ENCODE results near the gene PXMP2.

PXMP2 gene

DNA sequence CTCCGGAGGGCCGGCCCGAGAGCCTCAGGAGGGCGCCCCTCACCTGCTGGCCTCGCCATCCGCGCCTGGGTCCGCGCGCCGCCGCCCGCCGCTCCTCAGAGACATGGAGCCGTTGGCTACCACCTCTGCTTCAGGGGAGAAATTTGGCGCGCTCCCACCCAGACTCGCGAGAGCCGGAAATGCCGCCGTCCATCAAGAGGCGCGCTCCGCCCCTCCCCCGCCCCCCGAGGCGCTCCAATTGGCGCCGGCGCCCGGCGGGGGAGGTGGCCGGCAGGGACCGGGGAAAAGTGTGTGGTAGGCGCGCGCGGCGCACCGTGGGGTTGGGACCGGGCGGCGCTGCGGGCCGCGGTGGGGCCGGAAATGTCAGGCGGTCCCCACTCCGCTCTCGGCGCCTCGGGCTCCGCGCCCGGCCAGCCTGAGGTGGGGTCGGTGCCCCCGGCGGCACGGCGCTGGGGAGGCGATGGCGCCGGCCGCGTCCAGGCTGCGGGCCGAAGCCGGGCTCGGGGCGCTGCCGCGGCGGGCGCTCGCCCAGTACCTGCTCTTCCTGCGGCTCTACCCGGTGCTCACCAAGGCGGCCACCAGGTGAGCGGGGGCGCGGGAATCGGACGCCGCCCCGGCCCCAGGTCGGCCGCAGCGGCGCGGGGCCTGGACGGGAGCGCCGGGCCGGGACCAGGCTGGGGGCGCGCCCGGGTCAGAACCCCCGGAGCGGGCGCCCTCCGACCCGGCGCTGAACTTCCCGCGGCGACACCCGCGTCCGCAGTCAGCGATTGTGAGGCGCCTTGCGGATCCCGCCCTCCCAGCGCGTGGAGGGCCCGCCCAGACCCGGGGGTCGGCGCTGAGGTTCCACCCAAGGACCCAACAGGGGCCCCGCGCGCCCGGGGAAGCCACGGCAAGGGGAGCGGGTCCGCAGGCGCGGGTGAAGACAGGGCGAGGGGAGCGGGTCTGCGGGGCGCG, at the start of gene PXMP2, which contains the start of gene POLE:
Gene PXMP2 (plus strand): TSS at position 377 of the 954 bp plus-strand sequence. CDS start 84 bp downstream, at position 461.
Gene POLE (minus strand): TSS at position 132 of the 954 bp plus-strand sequence. CDS start 27 bp downstream, at position 105.
- peak; percentile 92 for DNase-seq (ENCODE audit: low read depth, low spot score)

DNA sequence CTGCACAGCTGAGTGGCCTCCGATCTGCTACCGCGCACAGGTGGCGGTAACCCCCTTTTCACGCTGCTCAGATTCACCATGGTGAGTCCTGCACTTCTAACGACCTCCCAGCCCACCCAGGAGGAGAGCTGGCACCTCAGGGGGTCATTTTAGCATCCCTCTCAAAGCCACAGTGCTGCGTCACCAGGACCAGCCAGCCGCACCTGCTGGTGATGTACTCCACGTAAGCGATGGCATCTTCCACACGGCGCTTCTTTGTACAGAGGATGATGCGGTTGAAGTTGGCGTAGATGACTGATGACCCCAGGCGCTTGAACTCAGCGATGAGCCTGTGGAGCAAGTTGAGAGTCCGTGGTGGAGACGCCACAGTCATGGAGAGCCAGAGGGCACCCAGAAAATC, 49.6 kb upstream of the PXMP2 start:
- no peak for DNase-seq (ENCODE audit: low read depth, low spot score)

DNA sequence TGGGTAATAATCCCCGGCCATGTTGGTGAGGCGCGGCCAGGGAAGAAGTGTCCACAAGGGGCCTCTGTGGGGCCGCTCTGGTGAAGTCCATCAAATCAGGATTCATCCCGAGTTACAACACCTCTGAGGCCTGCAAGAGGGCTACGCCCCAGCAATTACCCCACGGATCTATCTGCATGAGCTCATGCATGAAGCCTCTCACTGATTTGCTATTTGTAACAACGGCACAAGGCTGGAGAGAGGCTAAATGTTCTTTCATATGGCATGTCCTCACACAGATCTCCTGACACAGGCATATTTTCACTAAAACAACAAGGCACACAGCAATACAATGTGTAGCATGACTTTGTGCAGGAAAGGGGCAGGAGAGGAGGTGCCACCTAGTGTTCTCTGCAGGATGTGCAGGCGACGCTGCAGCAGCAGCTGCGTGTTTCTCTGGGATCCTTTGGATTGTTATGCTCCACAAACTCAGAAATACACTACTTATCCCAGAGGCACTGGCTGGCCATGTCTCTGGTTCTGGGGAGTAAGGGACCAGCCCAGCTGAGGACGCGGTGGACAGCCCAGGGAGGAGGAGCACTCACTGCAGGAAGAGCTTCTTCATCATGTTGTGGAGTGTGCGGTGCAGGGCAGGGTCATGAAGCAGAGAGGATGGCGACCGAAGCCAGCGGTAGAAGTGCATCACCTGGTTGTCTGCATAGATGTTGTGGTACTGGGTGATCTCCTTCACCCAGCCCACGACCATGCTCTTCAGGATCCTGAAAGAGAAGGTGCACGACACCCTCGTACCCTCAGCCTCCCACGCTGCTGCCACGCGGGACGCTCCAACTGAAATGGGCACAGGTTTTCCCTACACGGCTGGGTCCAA, 48.6 kb upstream of the PXMP2 start:
- DNase-seq (ENCODE audit: low read depth, low spot score), result no peak

DNA sequence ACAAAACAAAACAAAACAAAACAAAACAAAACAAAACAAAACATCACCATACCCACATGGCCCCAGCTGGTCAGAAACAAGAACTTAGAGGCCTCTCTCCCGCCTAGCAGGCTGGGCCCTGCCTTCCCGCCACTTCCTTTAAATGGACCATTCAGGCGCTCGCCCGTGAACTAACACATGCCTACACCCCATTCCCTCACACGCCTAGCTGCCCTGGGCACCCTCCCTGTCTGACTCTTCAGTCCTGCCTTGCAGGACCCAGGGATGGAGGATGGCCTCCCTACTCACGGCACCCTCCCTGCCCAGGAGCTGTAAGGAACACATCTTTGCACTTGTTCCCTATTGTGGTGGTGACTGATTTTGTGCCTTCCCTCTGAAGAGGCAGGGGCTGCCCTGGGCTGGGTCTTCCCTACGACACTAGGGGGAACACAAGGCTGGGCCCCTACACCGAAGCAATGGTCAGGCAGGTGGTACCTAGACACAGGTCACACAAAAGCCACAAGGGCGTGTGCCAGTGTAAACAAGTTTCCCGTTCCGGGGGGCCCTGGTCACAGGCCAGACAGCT, 47.3 kb upstream of the PXMP2 start:
- DNase-seq (ENCODE audit: low read depth, low spot score), result no peak

DNA sequence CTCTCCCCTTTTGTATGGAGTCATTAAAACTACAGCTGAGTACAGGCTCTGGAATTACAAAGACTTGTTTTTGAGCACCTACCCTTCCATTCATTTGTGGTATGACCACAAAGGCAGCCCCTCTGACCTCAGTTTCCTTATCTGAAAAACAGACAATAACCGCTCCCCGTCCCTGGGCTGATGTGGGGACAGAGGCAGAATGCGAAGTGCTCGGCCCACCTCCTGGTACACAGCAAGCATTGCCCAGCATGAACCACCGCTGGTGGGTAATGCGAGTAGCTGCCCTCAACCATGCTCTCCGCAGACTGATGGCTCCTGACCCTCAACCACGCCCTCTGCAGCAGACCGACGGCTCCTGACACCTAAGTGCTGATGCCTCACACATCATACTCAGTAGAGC, 46.5 kb upstream of the PXMP2 start:
- DNase-seq (ENCODE audit: low read depth, low spot score), result no peak

DNA sequence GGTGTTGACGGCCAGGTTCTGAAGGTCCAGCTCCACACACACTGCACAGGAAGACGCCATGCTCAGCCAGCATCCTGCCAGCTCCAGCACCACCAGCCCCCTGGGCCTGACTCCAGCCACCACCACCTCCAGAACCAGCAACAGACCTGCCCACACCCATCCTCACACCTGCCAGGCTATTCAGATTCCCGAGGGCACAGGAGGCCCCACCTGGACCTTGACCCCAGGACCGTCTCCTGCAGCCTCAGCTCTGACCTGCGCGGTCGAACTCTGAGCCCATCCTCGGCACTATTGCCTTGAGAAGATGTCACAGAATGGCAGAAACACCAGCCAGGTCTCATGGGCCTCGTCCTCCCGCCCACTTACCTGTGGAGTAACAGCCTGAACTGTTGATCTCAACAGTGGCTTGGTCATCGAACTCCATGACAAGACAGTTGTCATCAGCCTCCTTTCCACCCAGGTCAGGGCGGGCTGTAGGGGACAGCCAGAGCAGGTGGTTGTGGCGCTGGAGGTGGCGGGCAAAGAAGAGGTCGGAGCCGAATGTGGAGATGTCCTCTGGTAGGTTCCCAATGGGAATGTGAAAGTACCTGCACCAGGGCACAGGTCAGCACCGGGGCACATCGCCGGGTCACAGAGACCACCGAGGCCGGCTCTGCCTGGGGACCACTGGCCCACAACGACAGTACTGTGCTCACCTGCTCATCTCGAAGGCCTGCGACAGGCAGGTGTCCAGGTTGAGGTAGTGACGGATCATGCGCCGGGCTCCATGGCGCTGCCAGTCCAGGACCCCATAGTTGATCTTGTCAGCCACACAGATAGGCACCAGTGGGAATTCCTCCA, 45.4 kb upstream of the PXMP2 start:
- DNase-seq (ENCODE audit: low read depth, low spot score), result no peak

DNA sequence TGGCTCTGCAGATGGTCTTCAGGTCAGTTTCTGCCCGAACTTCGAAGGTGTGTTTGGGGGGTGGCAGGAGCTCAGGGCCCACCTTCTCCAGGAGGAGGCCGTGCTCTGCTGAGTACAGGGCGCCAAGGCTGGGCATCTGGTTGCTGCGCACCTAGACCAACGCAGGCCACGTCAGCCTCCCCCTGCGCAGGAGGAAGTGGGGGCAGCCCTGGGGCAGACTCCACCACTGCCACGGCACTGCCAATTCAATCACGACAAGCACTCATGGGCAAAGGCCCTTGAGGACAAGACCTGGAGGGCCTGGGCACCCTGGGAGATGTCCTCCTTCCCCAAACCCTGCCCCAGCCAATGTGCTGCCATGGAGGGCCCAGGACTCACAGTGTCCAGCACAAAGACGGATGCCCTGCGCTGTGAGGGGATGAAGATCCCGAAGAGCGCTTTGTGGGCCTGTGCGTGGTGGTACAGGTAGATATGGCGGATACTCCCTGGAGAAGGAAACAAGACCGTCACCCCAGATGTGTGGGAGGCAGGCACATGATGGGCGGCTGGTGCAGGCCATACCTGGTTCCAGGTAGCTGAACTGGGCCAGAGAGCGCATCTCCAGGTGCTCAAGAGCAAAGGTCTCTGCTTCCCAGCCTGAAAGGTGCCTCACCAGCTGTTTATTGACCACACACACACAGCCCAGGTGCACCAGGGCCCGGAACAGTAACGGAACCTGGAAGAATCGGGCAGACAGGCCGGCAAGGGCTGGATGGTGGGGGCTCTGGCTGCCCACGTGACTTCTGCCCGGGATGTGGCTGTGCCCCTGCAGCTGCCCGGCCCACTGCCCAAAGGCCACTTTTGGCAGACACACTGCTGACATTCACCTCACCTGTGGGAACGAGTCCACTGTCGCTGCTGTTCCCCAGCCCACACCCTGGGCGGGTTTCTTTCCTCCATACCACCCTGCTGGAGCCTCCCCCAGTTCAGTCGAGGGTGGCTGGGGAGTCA, 44.2 kb upstream of the PXMP2 start:
- no peak for DNase-seq (ENCODE audit: low read depth, low spot score)

DNA sequence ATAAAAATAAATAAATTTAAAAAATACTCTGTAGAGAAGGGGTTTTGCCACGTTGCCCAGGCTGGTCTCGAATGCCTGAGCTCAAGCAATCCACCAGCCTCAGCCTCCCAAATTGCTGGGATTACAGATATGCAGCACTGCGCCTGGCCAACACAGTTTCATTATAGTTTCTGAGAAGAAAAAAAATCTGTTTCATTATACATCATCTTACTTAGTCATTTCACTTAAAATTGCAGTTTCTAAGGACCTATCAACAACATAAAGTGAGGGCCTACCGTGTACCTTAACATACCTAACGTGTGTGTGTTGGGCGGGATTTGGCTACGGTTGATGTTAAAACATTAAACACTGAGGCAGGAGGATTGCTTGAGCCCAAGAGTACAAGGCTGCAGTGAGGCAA, 40.5 kb upstream of the PXMP2 start:
- no peak for DNase-seq (ENCODE audit: low read depth, low spot score)

DNA sequence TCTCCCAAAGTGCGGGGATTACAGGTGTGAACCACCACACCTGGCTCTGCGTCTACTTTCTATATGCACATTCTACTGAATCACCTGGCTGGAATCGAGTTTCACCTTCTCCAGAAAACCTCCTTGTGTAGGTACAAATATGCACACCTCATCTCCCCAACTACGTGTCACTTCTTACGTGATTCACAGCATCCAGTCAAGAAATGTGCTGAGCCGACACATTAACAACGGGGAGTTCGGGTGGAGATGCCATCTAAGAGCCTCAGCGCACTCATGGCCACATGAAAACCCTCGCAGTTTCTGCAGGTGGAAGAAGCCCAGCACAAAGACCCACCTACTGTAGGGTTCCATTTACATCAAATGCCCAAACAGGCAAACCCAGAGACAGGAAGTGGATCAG, 39.5 kb upstream of the PXMP2 start:
- DNase-seq (ENCODE audit: low read depth, low spot score), result no peak

DNA sequence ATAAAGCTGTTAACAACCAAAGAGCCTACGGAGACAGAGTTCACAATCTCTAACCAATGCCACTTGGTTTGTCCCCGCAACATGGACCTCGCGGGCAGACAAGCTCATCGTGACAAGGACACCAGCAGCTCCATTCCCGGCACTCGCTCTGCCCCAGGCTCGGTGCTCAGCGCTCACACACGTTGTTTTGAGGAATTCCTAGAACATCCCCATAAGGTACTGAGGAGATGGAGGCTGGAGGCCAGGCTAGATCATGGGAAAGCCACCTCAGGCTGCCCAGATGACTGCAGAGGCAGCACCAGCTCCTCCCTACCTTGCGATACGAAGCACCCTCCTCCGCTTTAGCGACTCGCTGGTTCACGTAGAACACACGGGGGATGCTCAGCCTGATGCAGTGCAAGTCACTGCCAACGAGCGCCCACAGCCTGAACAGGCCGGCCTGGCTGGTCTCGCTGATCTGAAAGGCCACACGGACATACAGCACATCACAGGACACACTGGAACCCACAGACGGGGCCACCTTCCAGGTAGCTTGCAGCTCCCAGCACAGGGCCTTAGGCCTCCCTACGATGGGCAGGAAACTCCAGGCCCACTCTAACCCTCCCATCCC, 38.7 kb upstream of the PXMP2 start:
- DNase-seq (ENCODE audit: low read depth, low spot score), result no peak

DNA sequence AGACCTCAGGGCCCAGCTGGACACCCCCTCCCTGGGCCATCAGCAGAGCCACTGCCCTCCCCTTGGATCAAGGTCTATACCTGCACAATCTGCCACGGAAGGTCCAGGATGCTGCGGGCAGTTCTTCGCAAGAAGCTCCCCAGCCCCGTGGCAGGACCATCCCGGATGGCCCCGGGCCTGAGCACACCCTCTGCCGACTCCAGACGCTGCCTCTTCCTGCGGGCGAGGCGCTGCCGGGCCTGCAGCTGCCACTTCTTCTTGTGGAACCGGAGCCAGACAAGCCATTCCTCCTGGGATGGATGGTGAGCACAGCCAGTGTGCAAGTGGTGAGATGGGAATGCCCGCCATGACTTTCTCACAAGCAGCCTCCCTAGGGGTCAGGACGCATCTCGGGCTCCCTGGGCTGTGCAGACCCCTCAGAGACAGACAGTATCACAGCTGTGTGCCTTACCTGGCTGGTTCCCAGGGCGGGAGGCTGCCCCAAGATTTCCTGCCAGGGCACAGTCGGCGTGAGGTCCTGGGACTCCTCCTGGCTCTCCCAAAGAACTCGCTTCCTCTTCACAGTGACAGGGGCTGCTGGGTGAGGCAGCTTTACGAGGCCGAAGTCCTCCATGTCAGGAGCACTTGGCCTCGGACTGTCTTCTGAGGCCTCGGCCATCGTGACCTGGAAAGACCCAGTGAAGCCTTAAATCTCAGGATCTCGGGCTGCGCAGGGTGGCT, 38.0 kb upstream of the PXMP2 start:
- DNase-seq (ENCODE audit: low read depth, low spot score), result no peak

DNA sequence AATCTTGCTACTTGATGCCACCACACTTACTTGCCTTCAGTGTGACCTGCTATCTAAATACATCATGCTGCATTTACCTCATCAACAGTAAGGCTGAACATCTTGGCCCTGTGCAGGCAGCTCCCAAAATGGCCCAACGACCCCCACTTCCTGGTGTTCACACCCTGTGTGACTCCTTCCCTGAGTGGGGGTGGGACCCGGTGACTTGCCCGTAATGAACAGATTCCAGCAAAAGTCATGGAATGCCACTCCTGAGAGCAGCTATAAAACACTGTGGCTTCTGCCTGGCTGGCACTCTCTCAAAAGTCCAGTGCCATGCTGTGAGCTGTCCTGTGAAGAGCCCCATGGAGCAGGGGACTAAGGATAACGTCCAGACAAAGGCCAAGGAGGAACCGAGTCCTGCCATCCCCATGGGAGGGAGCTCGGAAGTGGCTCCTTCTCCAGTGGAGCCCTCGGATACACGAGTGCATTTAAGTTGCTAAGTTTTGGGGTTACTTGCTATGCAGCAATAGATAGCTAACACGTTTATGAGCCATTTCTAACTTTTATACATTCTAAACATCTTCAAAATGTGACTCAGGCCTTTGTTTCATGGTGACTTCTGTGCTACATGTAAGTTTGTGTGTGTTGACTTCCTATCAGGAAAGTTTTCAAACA, 35.8 kb upstream of the PXMP2 start:
- DNase-seq (ENCODE audit: low read depth, low spot score), result no peak

DNA sequence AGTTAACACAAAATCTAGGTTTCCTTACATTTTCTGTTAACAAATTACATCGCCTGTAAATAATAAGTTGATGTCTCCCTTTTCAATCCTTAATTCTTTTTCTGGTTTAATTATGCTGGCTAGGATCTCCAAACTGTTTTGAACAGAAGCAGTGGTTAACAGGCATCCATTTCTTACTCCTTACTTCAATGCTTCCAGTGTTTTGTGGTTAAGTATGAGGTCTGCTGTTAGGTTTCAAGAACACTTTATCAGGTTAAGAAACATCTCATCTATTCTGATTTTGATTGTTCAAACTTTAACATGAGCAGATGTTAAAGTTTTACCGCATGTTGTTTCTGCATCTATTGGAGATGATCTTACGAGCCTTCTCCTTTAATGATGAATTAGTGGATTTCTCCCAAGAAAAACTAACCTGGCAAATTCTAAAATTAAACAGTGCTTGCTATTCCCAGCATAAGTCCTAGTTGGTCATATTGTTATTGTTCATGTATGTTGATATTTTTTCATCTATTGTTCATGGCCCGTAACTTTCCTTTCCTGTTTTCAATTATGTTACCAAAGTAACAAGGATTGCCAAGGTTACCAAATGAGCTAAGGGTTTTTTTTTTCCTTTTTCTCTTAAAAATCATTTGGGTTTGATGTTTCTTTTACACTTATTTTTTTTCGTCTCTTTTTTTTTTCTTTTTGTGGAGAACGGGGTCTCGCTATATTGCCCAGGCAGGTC, 33.7 kb upstream of the PXMP2 start:
- no peak for DNase-seq (ENCODE audit: low read depth, low spot score)

DNA sequence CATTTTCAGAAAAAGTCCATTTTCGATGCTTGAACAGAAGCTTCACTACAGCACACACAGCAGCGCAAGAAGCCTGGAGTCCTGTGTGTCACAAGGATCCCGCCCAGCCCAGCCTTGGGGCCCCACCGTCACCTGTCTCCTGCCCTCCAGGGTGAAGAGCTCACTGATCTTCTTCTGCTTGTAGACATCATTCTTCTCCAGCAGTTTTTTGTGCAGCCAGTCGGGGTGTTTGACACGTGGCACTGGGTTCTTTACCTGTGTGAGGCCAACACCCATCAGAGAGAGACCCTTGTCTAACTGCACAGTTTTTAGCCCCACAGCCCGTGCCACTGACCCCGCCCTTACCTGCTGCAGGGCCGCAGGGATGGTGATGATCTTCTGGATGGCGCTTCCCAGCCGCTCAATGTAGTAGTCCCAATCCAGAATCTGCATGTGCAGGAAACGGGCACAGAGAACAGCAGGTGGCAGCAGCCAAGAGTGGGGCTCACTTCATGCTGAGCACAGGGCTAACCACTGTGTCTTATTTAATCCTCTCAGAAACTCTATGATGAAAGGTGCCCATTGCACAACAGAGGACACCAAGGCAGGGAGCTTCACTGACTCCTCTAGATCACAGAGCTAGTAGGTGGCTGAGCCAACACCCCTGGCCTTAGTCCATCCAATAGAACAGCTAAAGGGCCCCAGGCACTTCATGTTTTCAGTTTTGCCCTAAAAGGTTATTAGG, 30.2 kb upstream of the PXMP2 start:
- no peak for DNase-seq (ENCODE audit: low read depth, low spot score)

DNA sequence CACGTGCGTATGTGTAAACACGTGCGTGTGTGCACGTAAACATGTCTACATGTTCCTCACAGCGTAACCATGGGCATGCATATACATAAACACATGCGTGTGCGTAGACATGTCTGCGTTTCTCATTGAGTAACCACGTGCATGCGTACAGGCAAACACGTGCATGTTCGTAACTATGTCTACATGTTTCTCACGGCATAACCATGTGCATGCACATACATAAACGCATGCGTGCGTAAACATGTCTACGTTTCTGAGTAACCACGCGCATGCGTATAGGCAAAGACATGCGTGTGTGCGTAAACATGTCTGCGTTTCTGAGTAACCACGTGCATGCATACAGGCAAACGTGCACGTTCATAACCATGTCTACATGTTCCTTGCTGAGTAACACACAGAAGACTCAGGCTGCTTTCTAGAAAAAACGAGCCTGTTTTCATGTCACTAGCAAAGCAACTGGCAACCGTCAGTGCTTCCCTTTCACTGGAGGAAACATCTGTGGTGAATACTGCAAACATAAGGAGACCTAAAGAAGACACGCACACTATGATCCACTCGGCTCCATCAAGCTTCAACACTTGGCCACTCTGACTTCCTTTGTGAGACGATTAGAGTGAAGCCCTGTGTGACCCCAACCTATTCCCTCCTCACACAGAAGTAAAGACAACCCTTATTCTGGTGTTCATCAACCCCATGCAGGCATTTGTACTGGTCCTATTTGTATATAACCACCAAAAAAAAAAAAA, 29.1 kb upstream of the PXMP2 start:
- no peak for DNase-seq (ENCODE audit: low read depth, low spot score)

DNA sequence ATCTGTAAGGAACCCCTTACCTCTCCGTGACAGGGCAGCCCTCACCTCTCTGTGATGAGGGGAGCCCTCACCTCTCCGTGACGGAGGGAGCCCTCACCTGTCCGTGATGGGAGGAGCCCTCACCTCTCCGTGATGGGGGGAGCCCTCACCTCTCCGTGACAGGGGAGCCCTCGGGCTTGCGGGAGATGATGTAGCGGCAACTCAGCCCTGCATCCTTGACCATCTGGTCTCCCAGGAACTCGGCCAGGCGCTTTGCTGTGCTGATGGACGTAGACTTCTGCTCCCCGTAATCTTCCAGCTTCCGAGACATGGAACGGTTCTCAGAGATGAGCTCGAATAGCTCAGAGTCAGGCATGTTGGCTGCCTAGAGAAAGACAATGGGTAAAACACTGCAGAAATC, 28.2 kb upstream of the PXMP2 start:
- DNase-seq (ENCODE audit: low read depth, low spot score), result no peak

Data from activated naive CD8-positive, alpha-beta T cell treated with anti-CD3 and anti-CD28 coated beads, Interleukin-2, amount 50 U/mL, for 16 hours (primary cell).